Limb (tissue), 2 donors: ENCODE data around the gene MAGEL2.

Experiments used
- DNase-seq, 2 donors: peaks; one replicate each; pipeline ENCODE4 v3.0.0-alpha.2; 2016; ENCODE audit errors: extremely low spot score in 2 of 2

The MAGEL2 gene

GRCh38 chr15:23647421-23648370 lies at the start of gene MAGEL2:
Gene MAGEL2 (minus strand): TSS chr15:23647867. CDS start chr15:23647742, 125 bp downstream.
- DNase-seq: peak; percentile 67 to 85

- DNase-seq: no peak
These were observed 47.6 kb upstream of the MAGEL2 start for GRCh38 chr15:23695282-23695681.

- DNase-seq: no peak
These were observed 46.9 kb upstream of the MAGEL2 start for GRCh38 chr15:23694592-23694991.

- peak; percentile 87 to 90 for DNase-seq
These were observed 42.8 kb upstream of the MAGEL2 start for GRCh38 chr15:23690450-23690852.

GRCh38 chr15:23690015-23690414 lies 42.3 kb upstream of the MAGEL2 start:
- no peak for DNase-seq

- peak; percentile 55 to 79 for DNase-seq
These were observed 39.4 kb upstream of the MAGEL2 start, which contains the start of gene NDN for GRCh38 chr15:23687143-23687470. Gene NDN (minus strand): TSS chr15:23687305. CDS start chr15:23687217, 88 bp downstream.

GRCh38 chr15:23686466-23687142 lies 38.9 kb upstream of the MAGEL2 start:
- no peak for DNase-seq

GRCh38 chr15:23671481-23671880 lies 23.8 kb upstream of the MAGEL2 start:
- no peak for DNase-seq

GRCh38 chr15:23670970-23671369 lies 23.3 kb upstream of the MAGEL2 start:
- DNase-seq: no peak

GRCh38 chr15:23663232-23663631 lies 15.6 kb upstream of the MAGEL2 start:
- DNase-seq: no peak

GRCh38 chr15:23648920-23649515 lies 1.4 kb upstream of the MAGEL2 start:
- DNase-seq: peak; percentile 40 to 66

GRCh38 chr15:23647001-23647295 lies 719 bp downstream of the MAGEL2 start:
- DNase-seq: no peak

- DNase-seq: peak in 1 of 2 donors; percentile 34
These were observed 1.3 kb downstream of the MAGEL2 start for GRCh38 chr15:23646165-23647000.

- peak in 1 of 2 donors; percentile 41 for DNase-seq
These were observed 2.1 kb downstream of the MAGEL2 start for GRCh38 chr15:23645371-23646164.

- no peak for DNase-seq
These were observed 2.8 kb downstream of the MAGEL2 start for GRCh38 chr15:23644829-23645228.

GRCh38 chr15:23642413-23643044 lies 5.1 kb downstream of the MAGEL2 start:
- peak; percentile 60 to 76 for DNase-seq

- no peak for DNase-seq
These were observed 13.5 kb downstream of the MAGEL2 start for GRCh38 chr15:23634181-23634580.

GRCh38 chr15:23629234-23629805 lies 18.3 kb downstream of the MAGEL2 start:
- DNase-seq: no peak

GRCh38 chr15:23628612-23629233 lies 18.9 kb downstream of the MAGEL2 start:
- DNase-seq: no peak
